Measurements from ENCODE around the gene SPARCL1.
"Not testable (repeated sequence)": the region's sequence is repeated elsewhere in the genome, so short reads cannot be mapped to it uniquely, and the experiment has no call there.

The SPARCL1 gene

GRCh38 chr4:87502580-87503238 is 26.5 kb downstream of the SPARCL1 start:
- peak in 14 of 56 donors; percentile 3 to 27 (median 12) for DNase-seq

- DNase-seq, result no peak
Measured at GRCh38 chr4:87500092-87500462, 29.1 kb downstream of the SPARCL1 start.

- no peak for DNase-seq
Measured at GRCh38 chr4:87499403-87500091, 29.6 kb downstream of the SPARCL1 start.

- DNase-seq, result no peak
Measured at GRCh38 chr4:87498446-87498900, 30.7 kb downstream of the SPARCL1 start.

GRCh38 chr4:87497578-87497977 is 31.6 kb downstream of the SPARCL1 start:
- DNase-seq, result no peak

- DNase-seq, result no peak
Measured at GRCh38 chr4:87497159-87497558, 32.0 kb downstream of the SPARCL1 start.

GRCh38 chr4:87493115-87493514 is 36.1 kb downstream of the SPARCL1 start:
- no peak for DNase-seq

- not testable (repeated sequence) for DNase-seq
Measured at GRCh38 chr4:87491851-87492250, 37.3 kb downstream of the SPARCL1 start.

GRCh38 chr4:87491436-87491835 is 37.7 kb downstream of the SPARCL1 start:
- no peak for DNase-seq

GRCh38 chr4:87490664-87491369 is 38.4 kb downstream of the SPARCL1 start:
- no peak for DNase-seq

GRCh38 chr4:87489678-87490077 is 39.5 kb downstream of the SPARCL1 start:
- no peak for DNase-seq

GRCh38 chr4:87488666-87489065 is 40.5 kb downstream of the SPARCL1 start:
- not testable (repeated sequence) for DNase-seq

GRCh38 chr4:87483247-87483646 is 45.9 kb downstream of the SPARCL1 start:
- not testable (repeated sequence) for DNase-seq

GRCh38 chr4:87481377-87481776 is 47.8 kb downstream of the SPARCL1 start:
- no peak for DNase-seq

- no peak for DNase-seq
Measured at GRCh38 chr4:87478732-87479250, 50.4 kb downstream of the SPARCL1 start.

- DNase-seq, result peak in 1 of 56 donors; percentile 10
Measured at GRCh38 chr4:87476934-87477333, 52.2 kb downstream of the SPARCL1 start.

- no peak for DNase-seq
Measured at GRCh38 chr4:87469390-87469789, 59.8 kb downstream of the SPARCL1 start.

- peak in 1 of 56 donors; percentile 49 for DNase-seq
Measured at GRCh38 chr4:87465739-87466366, 63.3 kb downstream of the SPARCL1 start.

GRCh38 chr4:87462102-87462501 is 67.1 kb downstream of the SPARCL1 start:
- no peak for DNase-seq

- no peak for DNase-seq
Measured at GRCh38 chr4:87461281-87461700, 67.9 kb downstream of the SPARCL1 start.

- no peak for DNase-seq
Measured at GRCh38 chr4:87458913-87459312, 70.3 kb downstream of the SPARCL1 start.

GRCh38 chr4:87451537-87451936 is 77.6 kb downstream of the SPARCL1 start:
- no peak for DNase-seq

Measured in amygdala (tissue), 56 donors.